COLO668 (cell line): Measurements from ENCODE around the gene CYP2W1.
"Not testable (repeated sequence)": the region's sequence is repeated elsewhere in the genome, so short reads cannot be mapped to it uniquely, and the experiment has no call there.

Experiments used
- DNase-seq: peaks from one replicate; lab custom pipeline; 2025; ENCODE audit not compliant: unreplicated experiment; lab: John Stamatoyannopoulos, UW

CYP2W1 gene

GRCh38 chr7:1025743-1026581 lies 43.0 kb downstream of the CYP2W1 start:
- DNase-seq, result peak; percentile 99

DNA sequence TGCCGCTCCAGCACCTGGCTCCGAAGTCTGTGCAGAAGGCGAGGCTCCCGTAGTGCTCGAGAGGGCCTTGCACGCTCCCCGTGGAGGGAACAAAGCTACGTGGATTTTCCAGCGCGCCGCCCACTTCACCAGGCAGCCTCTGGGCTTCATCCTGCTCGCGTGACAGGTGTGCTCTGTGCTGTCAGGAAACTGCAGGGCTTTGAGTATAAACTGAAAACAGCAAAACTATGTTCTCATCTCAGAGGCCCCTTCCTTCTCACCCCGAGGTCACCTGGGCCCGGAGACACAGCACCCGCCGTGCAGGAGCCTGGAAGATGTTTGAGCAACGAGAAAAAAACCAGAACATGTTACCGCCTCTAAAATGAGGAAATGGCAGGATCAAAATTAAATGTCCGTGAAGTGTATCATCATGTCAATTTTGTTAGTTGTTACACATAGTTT lies 43.8 kb downstream of the CYP2W1 start:
- peak; percentile 71 for DNase-seq

- peak; percentile 74 for DNase-seq
These were observed 44.5 kb downstream of the CYP2W1 start for GRCh38 chr7:1027242-1028043.

GRCh38 chr7:1028044-1028770 lies 45.2 kb downstream of the CYP2W1 start:
- peak; percentile 99 for DNase-seq

- DNase-seq, result peak; percentile 88
These were observed 46.0 kb downstream of the CYP2W1 start for GRCh38 chr7:1028775-1029636.

DNA sequence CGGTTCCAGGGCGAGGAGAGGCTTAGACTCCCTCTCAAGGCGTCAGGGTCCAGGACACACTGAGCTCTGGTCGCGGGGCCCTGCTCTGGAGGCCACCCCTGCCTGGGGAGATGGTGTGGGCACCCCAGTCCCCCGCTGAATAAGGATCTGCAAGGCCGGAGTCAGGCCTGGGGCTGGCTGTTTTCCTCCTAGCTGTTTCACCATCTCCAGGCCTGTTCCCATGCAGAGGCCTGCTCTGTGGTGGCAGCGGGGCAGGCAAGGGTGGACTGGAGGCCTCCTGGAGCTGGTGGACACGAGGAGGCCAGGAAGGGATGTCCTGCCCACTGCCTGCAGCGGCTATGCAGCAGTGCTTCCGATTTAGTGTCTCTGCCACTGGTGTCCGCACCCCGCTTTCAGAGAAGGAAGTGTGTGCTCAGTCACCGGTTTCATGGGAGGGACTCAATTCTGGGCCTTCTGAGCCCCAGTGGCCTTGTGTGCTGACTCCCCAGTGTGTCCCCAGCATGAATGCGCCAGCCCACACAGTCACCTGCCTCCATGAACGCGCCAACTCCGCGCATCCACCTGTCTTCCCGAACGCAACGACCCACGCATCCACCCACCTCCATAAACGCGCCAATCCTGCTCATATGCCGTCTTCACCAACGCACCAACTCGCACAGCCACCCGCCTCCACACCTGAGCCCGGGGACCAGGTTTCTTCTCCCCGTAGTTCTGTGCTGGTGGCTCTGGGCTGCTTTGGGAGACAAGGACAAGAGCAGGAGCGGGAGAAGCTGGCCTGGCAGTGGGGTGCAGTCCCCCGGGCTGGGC lies 46.9 kb downstream of the CYP2W1 start:
- no peak for DNase-seq

DNA sequence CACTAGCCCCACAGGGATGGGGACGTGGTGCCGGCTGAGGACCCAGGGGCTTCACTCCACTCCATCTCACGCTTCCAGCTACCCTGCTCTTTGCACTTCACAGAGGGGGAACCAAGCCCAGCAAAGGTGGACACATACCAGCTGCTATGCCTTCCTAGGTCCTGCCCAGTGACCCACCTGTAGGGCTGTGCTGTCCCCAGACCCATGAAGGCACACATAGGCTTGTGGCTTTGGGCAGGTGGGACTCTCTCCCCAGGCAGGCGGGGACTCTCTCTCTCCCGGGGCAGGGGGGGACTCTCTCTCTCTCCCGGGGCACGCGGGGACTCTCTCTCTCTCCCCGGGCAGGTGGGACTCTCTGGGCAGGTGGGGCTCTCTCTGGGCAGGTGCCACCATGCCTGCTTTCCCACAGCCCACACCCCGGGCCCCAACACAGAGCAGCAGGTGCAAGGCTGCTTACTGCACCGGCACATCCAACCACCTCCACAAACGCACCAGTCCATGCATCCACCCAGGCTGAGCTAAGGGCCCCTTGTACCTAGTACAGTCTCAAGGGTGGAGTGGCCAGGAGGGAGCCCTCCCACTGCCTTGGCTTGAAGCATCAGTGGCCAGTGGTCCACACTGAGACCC lies 47.6 kb downstream of the CYP2W1 start:
- peak; percentile 88 for DNase-seq

DNA sequence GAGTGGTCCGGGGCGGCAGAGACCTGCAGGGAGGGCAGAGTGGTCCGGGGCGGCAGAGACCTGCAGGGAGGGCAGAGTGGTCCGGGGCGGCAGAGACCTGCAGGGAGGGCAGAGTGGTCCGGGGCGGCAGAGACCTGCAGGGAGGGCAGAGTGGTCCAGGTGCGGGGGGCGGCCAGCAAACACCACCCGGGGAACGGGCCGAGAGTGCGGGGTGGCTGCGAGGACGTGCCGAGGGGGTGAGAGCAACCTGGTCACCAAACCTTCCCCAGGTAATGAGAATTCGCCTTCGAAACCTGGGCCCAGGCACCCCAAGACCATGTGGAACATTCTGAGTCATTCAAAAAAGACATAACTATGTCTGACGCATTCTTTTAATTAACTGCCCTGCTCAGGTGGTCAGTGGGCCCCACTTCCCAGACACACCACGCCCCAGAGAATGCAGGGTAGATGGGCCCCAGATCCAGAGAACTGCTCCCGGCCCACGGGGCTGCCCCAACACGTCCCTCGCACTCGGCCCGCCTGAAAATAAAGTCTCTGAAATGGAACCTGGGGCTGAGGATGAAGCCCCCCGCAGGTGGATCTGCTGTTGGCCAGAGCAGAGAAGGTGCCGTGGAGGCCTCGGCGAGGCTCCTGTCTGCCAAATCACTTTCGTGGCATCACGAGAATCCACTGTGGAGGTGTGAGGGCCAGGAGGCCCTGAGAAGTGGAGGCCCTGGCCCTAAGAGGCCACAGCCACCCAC lies 48.9 kb downstream of the CYP2W1 start:
- DNase-seq, result no peak

DNA sequence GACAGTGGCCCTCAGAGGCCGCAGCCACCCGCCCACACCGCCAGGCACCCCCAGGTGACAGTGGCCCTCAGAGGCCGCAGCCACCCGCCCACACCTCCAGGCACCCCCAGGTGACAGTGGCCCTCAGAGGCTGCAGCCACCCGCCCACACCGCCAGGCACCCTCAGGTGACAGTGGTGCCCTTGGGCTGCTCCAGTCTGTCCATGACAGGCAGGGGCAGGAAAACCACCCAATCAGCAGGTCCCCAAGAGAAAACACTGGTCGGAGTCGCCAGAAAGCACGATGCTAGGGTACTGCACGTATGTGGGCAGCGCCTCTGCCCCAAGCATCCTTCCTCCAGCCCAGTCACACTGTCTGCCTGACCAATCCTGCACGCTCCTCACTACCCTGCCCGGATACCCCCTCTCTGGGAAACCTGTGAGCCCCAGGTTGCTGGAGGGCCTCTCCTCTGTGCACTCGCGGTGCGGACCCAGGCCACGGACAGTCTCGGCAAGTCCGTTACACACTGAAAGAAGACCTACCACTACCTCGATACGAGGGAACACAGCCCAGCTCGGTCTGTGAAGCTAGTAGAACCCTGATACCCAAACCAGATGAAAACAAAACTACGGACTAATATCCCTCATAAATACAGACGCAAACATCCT lies 49.7 kb downstream of the CYP2W1 start:
- DNase-seq, result no peak

- DNase-seq, result no peak
These were observed 50.7 kb downstream of the CYP2W1 start for GRCh38 chr7:1033546-1034145.

GRCh38 chr7:1034769-1035168 lies 51.8 kb downstream of the CYP2W1 start:
- not testable (repeated sequence) for DNase-seq

DNA sequence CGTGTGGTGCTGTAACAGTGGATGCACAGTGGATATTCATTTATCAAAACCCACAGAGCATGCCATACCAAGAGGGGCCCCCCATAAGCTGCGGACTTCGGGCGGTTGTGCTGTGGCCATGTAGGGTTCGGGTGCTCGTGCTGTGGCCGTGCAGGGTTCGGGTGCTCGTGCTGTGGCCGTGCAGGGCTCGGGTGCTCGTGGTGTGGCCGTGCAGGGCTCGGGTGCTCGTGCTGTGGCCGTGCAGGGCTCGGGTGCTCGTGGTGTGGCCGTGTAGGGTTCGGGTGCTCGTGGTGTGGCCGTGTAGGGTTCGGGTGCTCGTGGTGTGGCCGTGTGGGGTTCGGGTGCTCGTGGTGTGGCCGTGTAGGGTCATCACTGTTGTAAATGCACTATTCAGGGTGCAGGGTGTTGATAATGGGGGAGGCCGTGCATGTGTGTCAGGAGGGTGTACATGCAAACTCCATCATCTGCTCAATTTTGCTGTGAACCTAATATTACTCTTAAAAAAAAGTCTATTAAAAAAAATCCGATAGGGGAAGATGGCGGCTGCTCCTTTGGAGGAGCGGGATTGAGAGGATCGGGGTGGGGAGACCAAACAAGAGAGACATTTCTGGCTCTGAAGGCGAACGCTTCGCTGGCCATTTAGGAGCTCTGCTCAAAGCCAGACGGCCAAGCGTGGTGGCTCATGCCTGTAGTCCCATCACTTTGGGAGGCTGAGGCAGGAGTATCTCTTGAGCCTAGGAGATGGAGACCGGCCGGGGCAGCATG lies 53.4 kb downstream of the CYP2W1 start:
- not testable (repeated sequence) for DNase-seq
